Stimulated activated CD8-positive, alpha-beta memory T cell treated with anti-CD3 and anti-CD28 coated beads, Interleukin-4, amount 100 ng/mL, for 24 hours (primary cell): ENCODE measurements around the gene OR6K3.
"Not testable (repeated sequence)": the region's sequence is repeated elsewhere in the genome, so short reads cannot be mapped to it uniquely, and the experiment has no call there.

Source experiments
- DNase-seq: peaks from one replicate; pipeline ENCODE4 v3.0.0-alpha.2; 2020; ENCODE audit warnings: low read depth

The OR6K3 gene

GRCh38 chr1:158720620-158721019 is at the start of gene OR6K3:
Gene OR6K3 (minus strand): TSS chr1:158720720. CDS start chr1:158718115, 2,605 bp downstream.
- DNase-seq: no peak

GRCh38 chr1:158754420-158754819 is 33.9 kb upstream of the OR6K3 start, which contains the start of gene OR6K6:
Gene OR6K6 (plus strand): TSS chr1:158754720. CDS start chr1:158754888, 168 bp downstream.
- DNase-seq: no peak

GRCh38 chr1:158752155-158752712 is 31.7 kb upstream of the OR6K3 start:
- DNase-seq: no peak

GRCh38 chr1:158735848-158736247 is 15.3 kb upstream of the OR6K3 start:
- no peak for DNase-seq

GRCh38 chr1:158732524-158732923 is 12.0 kb upstream of the OR6K3 start:
- no peak for DNase-seq

GRCh38 chr1:158731707-158732106 is 11.2 kb upstream of the OR6K3 start:
- no peak for DNase-seq

- DNase-seq: no peak
Measured at GRCh38 chr1:158730453-158730852, 9.9 kb upstream of the OR6K3 start.

GRCh38 chr1:158728510-158729225 is 8.1 kb upstream of the OR6K3 start:
- DNase-seq: no peak

- no peak for DNase-seq
Measured at GRCh38 chr1:158724442-158724841, 3.9 kb upstream of the OR6K3 start.

GRCh38 chr1:158719664-158720063 is 856 bp downstream of the OR6K3 start:
- no peak for DNase-seq

- DNase-seq: no peak
Measured at GRCh38 chr1:158717344-158717743, 3.2 kb downstream of the OR6K3 start.

- no peak for DNase-seq
Measured at GRCh38 chr1:158716335-158716734, 4.2 kb downstream of the OR6K3 start.

- no peak for DNase-seq
Measured at GRCh38 chr1:158714754-158715153, 5.8 kb downstream of the OR6K3 start.

GRCh38 chr1:158711098-158711497 is 9.4 kb downstream of the OR6K3 start:
- no peak for DNase-seq

- DNase-seq: no peak
Measured at GRCh38 chr1:158706096-158706495, 14.4 kb downstream of the OR6K3 start.

GRCh38 chr1:158700552-158700951 is 20.0 kb downstream of the OR6K3 start, which contains the start of gene OR6K2:
Gene OR6K2 (minus strand): TSS chr1:158700652. CDS start chr1:158700652, 0 bp downstream.
- no peak for DNase-seq

- no peak for DNase-seq
Measured at GRCh38 chr1:158694596-158694995, 25.9 kb downstream of the OR6K3 start.

GRCh38 chr1:158692356-158692755 is 28.2 kb downstream of the OR6K3 start:
- DNase-seq: no peak

GRCh38 chr1:158691907-158692306 is 28.6 kb downstream of the OR6K3 start:
- DNase-seq: no peak

GRCh38 chr1:158691149-158691548 is 29.4 kb downstream of the OR6K3 start:
- not testable (repeated sequence) for DNase-seq

- no peak for DNase-seq
Measured at GRCh38 chr1:158689875-158690274, 30.6 kb downstream of the OR6K3 start.

- no peak for DNase-seq
Measured at GRCh38 chr1:158689110-158689509, 31.4 kb downstream of the OR6K3 start.

- DNase-seq: not testable (repeated sequence)
Measured at GRCh38 chr1:158688343-158688742, 32.2 kb downstream of the OR6K3 start.

GRCh38 chr1:158687037-158687436 is 33.5 kb downstream of the OR6K3 start:
- DNase-seq: no peak
